CD4-positive, alpha-beta T cell treated with Interleukin-17A for 4 hours (primary cell): Measurements from ENCODE around the gene PPP6C.
"Not testable (repeated sequence)": the region's sequence is repeated elsewhere in the genome, so short reads cannot be mapped to it uniquely, and the experiment has no call there.

Experiments
- DNase-seq: peaks from one replicate; pipeline ENCODE4 v3.0.0-alpha.2; 2020; ENCODE audit warnings: mixed read lengths

PPP6C gene

GRCh38 chr9:125181756-125182155 lies 7.8 kb downstream of the PPP6C start:
- DNase-seq: not testable (repeated sequence)

DNA sequence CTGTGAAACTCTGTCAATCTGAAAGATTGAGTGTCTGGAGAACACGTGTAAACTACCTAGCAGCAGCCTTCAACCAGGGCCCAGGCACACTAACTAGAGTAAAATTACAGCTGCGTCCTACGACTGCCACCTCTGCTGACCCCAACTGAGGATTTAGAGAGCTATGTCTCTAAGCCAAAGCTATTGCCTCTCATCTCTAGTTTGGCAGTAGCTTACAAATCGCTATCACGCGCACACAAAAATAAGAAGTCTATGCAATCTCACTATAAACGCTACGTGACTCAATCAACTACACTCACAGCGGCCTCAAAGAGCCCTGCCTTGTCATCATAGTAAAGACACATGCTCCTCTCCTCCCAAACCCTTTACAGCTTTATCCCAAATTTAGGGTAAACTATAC lies 8.7 kb downstream of the PPP6C start:
- no peak for DNase-seq

GRCh38 chr9:125179776-125180175 lies 9.8 kb downstream of the PPP6C start:
- DNase-seq: not testable (repeated sequence)

DNA sequence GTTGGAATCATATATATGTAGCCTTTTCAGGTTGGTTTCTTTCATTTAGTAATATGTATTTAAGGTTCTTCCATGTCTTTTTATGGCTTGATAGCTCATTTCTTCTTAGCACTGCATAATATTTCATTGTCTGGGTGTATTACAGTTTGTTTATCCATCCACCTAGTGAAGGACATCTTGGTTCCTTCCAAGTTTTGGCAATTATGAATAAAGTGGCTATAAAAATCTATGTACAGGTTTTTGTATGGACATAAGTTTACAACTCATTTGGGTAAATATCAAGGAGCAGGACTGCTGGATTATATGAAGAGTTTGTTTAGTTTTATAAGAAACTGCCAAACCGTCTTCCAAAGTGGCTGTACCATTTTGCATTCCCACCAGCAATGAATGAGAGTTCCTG lies 11.7 kb downstream of the PPP6C start:
- DNase-seq: no peak

DNA sequence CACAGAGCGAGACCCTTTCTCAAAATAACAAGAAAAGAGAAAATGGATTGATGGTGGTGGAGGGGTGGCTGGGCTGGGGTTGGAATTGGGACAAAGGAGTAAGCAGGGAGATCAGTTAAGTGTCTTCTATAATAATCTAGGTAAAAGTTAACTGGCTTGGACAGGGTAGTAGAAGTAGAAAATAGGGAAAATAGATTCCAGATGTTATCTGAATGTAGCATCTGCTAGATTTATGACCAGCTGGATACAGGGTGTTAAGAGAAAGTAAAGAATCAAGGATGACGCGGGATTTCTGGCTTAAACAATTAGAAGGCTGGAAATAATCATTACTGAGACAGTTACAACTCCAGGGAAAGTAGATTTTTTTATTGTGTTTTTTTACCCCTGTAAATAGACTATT lies 13.0 kb downstream of the PPP6C start:
- no peak for DNase-seq

- DNase-seq: no peak
Observed at GRCh38 chr9:125172031-125172755, 17.4 kb downstream of the PPP6C start.

DNA sequence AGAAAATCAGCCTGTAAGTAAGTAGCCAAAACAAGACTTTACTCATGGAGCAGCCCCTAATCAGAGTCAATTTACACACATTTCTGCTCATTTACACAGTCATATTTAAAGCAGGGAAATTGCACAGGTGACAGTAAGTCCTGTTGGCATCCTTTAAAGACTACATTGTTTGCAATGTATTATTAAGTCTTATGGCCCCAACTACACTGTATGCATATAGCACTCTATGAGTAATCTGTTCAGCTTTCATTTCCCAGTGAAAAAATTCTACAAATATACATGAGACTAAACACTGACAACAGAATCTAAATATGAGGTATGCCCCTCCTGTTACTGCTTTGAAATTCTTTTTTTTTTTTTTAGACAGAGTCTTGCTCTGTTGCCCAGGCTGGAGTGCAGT lies 19.7 kb downstream of the PPP6C start:
- no peak for DNase-seq

DNA sequence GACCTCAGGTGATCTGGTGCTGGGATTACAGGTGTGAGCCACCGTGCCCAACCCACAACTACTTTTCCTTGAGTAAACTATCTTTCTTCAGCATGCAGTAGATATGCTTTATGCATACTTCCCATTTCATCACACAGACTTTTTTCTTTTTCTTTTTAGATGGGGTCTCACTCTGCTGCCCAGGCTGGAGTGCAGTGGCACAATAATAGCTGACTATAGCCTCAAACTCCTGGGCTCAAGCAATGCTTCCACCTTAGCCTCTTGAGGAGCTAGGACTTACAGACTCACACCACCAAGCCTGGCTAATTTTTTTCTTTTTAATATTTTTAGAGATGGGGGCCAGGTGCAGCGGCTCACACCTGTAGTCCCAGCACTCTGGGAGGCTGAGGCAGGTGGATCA lies 22.8 kb downstream of the PPP6C start:
- no peak for DNase-seq

GRCh38 chr9:125162891-125163290 lies 26.7 kb downstream of the PPP6C start:
- DNase-seq: not testable (repeated sequence)

GRCh38 chr9:125161284-125161918 lies 28.2 kb downstream of the PPP6C start:
- no peak for DNase-seq

- DNase-seq: no peak
Observed at GRCh38 chr9:125160750-125161149, 28.9 kb downstream of the PPP6C start.

DNA sequence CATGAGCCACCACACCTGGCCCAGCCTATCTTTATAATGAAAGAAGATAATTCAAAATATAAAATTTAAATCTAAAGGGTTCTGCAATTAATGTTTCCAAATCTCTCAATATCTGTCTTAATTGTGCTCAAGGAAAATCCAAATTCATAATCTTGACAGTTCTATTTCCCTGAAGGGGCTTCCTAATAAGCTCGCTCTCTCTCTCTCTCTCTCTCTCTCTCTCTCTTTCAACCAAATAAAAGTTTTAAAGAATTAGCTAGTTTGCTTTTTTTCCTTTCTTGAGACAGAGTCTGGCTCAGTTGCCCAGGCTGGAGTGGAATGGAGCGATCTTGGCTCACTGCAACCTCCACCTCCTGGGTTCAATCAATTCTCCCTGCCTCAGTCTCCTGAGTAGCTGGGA lies 33.1 kb downstream of the PPP6C start:
- DNase-seq: no peak

GRCh38 chr9:125153712-125154367 lies 35.8 kb downstream of the PPP6C start:
- DNase-seq: no peak

GRCh38 chr9:125151730-125152129 lies 37.9 kb downstream of the PPP6C start:
- DNase-seq: no peak

- no peak for DNase-seq
Observed at GRCh38 chr9:125150349-125151245, 39.0 kb downstream of the PPP6C start.

DNA sequence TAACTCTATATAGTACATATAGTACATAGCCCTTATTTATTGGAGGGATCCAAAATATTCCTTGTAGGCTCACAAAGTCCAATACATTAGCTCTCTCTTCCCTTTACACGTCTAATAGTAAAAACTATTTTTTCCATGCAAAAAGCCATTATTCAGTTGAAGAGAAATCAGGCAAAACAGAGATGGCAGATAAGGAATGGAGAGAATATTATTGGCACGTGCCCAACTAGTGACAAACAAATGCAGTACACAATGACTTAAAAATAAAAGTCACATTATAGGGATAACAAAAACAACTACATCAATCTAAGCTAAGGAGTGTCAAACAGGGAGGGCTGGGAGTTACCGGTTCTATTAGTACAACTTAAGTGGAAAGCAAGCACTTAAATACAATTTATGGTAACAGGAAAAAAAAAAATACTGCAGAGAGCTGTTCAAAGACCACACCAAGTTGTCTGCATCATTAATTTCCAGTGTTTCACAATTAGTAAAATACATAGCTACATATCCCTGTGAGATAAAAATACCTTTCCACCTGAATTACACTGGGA lies 42.1 kb downstream of the PPP6C start:
- no peak for DNase-seq

DNA sequence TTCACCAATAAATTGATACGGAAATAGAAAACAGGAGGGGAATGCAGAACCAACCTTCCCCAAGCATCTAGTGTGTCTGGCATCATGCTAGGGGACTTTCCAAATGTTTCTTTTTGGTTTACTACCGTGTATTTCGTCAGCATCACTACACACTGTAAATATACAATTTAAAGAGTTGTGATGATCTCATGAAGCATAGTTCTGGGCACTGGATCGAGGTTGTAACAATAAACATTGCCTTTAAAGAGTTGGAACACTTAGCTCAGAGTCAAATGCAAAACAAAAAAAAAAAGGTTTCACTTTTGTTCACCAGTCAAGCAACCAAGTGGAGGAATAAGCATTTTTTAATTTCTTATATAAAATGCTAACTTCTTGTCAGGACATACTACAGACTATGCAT lies 43.4 kb downstream of the PPP6C start:
- DNase-seq: no peak

DNA sequence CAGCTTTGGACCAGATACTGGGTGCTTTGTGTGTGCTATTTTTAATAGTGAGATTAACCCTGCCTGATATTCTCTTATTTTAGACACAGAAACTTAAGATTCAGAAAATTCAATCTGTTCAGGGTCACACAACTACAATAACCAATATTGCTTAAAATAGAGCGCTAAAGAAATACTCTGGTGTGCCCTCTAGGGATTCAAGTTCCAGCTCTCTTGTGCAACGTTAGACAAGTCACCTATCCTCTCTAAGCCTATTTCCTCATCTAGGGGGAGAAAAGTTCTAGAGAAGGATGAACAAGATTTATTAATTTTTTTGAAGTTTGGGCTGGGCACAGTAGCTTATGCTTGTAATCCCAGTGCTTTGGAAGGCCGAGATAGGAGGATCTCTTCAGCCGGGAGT lies 44.2 kb downstream of the PPP6C start:
- no peak for DNase-seq

GRCh38 chr9:125143377-125144090 lies 46.1 kb downstream of the PPP6C start, which contains the start of gene SCAI:
TSS of gene SCAI (minus strand) at chr9:125143528. CDS start at chr9:125143437, 91 bp downstream.
- peak; percentile 98 for DNase-seq

DNA sequence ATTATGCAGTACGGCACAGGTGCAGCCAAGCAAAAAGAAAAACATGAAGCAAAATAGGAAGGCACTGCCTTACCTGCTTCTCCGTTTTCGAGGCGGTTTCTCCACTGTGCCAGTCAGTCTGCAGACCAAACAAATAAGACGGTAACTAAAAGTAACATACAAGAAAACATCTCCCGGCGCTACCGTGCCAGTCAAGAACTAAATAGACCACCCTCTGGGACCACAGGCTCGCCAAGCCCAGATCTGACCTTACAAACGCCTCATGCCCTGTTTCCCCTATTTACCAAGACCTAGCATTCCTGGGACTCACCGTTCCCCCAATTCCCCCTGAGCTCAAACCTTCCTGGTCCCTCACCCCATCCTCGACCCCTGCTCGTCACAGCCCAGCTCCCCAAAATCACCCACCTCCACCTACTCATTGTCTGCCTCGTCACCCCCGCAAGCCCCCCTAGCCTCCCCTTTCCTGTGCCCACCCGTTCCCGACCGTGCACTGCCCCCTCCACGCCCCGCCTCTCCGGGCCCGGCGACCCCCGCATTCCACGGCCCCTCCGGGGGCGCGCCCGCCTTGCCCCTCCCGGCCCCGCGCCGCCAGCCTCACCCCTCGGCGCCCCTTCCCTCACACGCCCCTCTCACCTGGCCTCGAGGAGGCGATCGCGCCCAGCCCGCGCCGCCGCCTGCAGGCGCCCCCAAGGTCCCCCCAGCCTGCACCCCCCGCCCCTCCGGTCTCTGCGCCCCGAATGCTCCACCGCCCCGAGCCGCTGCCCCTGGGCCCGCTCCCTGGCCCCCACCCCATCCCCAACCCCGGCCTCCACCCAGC lies 46.8 kb downstream of the PPP6C start:
- DNase-seq: peak; percentile 30

GRCh38 chr9:125141751-125142150 lies 47.9 kb downstream of the PPP6C start:
- DNase-seq: no peak
